Vagina (tissue), 2 donors: ENCODE data around the gene RAB11FIP3.

Experiments used
- CTCF ChIP-seq, 3 experiments: fragments of 450-650 bp in 2 of 3; fragments of 200-600 bp in 1 of 3; sonication (generic) in 1 of 3; IDR thresholded peaks; one replicate each; pipeline ENCODE4 v1.5.1; 2017 to 2019; ENCODE audit warnings: antibody characterized with exemption in 3 of 3, mild to moderate bottlenecking in 2 of 3, moderate library complexity in 2 of 3
- POLR2A ChIP-seq, 2 donors: fragments of 450-650 bp; IDR thresholded peaks; one replicate each; pipeline ENCODE4 v1.6.1; 2017; ENCODE audit warnings: antibody characterized with exemption in 2 of 2, mild to moderate bottlenecking in 2 of 2, moderate library complexity in 2 of 2

- TF ChIP-seq CTCF (IDR thresholded peaks at IDR 0.05) (no peak), POLR2A (IDR thresholded peaks at IDR 0.05) (no peak)
Measured at GRCh38 chr16:524274-525040, 99.0 kb downstream of the RAB11FIP3 start.
